Activated naive CD4-positive, alpha-beta T cell (primary cell): Measurements from ENCODE around the gene SLC23A1.
"Not testable (repeated sequence)": the region's sequence is repeated elsewhere in the genome, so short reads cannot be mapped to it uniquely, and the experiment has no call there.

Experiments used
- DNase-seq, 4 experiments: peaks; one replicate each; lab custom pipeline; 2025; lab: John Stamatoyannopoulos, UW

The SLC23A1 gene

DNA sequence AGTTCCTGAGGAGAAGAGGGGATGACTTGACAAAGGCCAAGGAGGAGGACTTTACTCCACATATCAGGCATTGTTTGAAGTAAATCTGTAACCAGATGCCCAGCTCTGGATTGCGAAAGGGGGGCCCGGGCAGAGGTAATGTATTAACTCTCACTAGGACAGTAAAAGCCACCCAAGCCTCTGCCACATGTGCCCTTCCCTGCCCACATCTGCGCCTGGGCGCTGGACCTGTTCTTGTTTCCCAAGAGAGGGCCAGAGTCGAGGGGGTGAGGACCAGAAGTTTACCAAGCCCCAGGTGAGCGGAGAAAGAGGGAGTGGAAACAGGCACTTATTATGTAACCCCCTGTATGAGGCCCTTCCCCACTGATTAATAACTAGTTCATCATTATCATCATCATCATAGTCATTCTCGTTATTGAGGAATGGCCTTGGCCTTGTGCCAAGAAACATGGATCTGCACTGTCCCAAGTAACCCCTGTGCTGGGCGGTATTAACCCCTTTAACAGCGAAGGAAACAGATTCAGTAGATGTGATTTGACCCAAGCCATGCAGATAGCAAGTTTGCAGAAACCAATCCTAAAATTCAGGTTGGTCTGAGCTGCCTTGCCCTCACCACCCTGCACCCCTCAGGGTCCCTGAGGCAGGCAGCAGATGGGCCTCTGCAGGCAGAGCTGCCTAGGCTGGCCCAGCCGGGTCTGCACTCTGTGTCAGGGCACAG lies at the start of gene SLC23A1:
TSS of gene SLC23A1 (minus strand) at position 23 of the 718 bp plus-strand sequence. CDS start 44 bp downstream, outside the sequence.
- no peak for DNase-seq

DNA sequence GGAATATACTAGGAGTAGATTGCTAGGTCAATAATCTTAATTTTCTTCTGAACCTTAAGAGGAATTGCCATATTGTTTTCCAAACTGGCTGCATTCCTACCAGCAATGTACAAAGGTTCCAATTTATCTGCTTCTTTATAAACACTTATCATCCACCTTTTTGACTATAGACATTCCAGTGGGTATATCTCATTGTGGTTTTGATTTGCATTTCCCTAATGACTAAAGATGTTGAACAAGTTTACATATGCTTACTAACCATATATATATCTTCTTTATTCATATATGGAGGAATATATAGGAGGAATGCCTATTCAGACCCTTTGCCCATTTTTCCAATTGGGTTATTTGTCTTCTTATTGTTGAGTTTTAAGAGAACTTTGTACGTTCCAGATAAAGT lies 48.6 kb upstream of the SLC23A1 start:
- no peak for DNase-seq

GRCh38 chr5:139430015-139430414 lies 46.9 kb upstream of the SLC23A1 start:
- DNase-seq = no peak

- DNase-seq = no peak
Measured at GRCh38 chr5:139426203-139426885, 43.2 kb upstream of the SLC23A1 start.

DNA sequence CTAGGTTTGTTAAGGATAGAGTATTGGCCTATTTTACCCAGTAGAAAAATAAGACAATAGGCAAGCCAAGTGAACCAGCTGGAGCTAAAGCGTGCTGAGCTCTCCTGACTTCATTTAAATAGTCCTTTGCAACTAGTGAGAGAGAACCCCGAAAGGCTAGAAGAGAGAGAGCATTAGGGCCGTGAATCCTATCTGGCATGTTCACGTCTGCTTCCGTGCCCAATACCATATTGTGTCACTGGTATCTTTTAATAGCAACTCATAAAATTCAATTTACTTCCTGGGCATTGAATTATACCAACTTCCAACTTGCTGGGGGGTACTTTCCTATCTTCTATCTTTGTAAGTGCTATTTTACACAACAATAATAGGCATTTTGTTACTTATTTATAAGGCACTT lies 42.4 kb upstream of the SLC23A1 start:
- no peak for DNase-seq

GRCh38 chr5:139422307-139422893 lies 39.3 kb upstream of the SLC23A1 start:
- DNase-seq = no peak

GRCh38 chr5:139419226-139420192 lies 36.4 kb upstream of the SLC23A1 start:
- DNase-seq = no peak

DNA sequence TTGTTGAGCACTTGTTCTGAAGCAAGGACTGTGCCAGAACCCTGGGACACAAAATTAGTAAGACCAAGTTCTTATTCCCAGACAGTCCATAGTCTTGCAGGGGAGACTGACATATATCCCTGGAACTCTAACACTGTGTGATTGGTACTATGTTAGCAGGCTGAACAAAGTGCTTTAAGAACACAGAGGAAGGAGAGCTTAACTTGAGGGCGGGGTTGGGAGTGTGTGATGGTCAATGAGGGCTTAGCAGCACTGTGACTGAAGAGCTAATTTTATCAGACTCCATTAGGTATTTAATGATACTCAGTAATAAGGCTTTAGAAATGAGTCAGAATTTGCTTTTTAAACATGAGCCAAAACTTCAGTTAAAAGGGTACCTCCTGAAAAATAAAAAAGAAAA lies 35.7 kb upstream of the SLC23A1 start:
- DNase-seq = no peak

- DNase-seq = no peak
Measured at GRCh38 chr5:139417214-139417613, 34.1 kb upstream of the SLC23A1 start.

DNA sequence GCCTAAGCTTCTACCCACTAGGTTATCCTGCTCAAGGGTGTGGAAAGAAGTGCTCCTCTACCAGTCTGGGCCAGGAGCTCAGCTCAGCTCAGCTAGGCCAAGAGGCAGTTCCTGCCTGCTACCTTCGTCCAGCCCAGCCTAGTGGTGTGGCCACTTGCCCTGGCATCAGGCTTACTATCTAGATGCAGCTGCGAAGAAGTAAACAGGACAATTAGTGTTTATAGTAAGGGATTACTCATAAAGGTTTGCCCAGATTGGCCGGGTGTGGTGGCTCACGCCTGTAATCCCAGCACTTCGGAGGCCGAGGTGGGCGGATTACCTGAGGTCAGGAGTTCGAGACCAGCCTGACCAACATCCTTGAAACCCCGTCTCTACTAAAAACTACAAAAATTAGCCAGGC lies 33.6 kb upstream of the SLC23A1 start:
- DNase-seq = no peak

DNA sequence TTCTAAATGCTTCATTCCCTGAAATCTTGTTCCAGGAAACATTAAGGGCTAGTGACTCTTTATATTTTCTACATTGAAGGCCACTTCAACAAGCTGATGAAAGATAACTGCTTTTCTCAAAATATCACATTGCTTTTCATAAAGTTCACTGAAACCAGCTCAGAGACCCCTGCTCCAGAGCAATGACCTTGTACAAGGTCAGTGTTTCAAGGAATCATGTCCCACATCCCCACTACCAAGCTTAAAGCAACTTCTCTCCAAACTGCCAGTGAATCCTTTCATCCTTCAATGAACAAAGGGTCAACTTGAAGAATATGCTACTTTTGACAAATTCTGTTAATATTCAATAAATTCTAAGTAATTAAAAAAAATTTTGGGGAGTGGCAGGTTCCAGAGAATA lies 32.8 kb upstream of the SLC23A1 start:
- DNase-seq = no peak

GRCh38 chr5:139415221-139415861 lies 32.2 kb upstream of the SLC23A1 start:
- no peak for DNase-seq

GRCh38 chr5:139414581-139415130 lies 31.6 kb upstream of the SLC23A1 start:
- DNase-seq = no peak

DNA sequence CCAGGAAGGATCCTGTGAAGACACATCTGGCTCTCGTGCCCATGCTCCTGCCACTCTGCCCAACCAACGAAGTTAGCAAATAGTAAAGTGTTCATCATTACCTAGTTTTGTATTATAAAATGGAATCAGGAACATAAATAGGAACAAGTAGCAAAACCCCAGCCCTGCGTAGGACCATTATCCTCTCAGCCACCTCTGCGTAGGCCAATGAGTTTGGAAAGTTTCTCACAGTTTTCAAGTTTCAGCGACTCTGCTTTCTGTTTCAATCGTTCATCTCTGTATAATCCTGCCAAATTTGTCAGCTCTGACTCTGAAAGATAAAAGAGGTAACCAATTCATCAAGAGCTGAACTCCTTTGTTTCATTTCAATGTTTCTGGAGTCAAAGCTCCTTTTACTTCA lies 30.9 kb upstream of the SLC23A1 start:
- no peak for DNase-seq

DNA sequence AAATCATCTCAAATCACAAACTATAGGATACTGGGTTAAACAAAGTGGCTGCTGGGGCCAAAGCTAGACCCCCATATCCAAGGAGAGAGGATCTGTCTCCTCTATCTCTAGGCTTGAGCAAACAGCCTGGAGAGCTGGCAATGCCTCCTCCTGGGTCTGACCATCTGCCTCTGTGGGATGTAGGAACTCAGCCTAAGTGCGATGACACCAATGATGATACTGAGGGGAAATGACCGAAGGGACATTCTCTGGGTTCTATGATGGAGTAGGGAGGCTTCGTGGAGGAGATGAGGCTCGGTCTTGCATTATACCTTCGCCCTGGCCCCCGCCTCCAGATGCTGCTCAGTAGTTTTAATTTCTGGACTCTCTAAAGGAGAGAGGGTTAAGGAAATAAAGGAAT lies 30.1 kb upstream of the SLC23A1 start:
- DNase-seq = no peak

DNA sequence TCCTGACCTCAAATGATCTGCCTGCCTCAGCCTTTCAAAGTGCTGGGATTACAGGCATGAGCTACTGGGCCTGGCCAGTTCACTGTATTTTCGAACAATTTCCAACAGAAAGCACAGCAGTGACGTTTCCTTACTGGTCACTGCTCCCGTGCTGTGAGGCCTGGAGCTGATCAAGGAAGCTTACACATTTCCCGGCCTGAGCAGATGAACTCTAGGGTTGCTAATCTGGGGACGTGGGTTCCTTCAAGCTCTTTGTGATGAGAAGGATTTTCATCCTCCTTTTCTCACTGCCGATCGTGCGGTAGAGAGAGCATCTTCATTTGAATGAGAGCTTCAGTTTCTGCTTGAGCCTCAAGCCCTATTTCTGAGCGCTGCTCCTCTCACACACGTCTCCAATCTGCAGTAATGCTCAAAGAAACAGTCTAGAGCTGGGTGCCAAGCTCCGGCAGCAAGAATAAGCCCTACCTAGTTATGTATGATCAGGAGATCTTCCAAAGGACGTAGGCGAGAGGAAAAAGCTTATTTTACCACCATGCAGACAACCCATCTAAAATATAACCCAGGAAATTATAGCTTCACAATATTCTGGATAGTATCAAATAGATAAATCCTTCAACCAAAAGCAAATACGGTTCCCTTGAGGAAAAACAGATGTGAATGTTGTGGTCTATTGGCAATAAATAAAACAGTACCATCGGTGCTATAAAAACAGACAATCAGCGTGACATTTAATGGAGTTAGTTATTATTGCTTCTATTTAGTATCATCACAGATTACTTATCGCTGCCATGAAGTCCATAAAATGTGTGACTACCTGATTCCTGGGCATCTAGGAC lies 28.1 kb upstream of the SLC23A1 start:
- DNase-seq = no peak

DNA sequence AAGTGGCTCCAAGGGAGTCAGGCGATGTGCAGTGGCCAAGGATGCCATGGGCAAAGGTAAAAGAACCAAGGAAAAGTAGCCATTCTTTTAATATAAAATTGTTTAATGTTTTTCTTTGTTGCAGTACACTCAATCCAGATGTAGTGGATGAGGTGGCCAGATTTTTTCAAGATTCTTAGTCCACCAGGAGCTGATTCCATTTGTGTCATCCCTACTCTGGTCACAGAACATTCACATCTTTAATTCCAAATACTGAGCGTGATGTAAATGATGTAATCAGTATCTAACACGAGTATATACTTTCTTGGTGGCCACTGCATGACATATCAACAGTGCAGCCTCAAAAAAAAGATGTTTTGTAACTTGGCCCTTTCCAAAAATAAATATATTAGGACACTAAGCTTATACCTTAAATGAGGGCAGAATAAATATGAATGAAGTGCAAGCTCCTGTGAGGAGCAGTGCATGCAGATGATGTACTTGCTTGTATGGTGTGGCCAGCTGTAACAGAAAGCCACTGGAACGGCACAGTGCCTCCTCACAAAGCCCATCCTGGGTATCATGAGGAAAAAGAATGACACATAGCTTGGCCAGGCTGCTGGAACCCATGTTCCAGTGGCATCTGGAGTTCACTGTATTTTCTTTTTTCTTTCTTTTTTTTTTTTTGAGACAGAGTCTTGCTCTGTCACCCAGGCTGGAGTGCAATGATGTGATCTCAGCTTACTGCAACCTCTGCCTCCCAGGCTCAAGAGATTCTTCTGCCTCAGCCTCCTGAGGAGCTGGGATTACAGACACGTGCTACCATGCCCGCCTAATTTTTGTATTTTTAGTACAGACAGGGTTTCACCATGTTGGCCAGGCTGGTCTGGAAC lies 27.3 kb upstream of the SLC23A1 start:
- no peak for DNase-seq

- not testable (repeated sequence) for DNase-seq
Measured at GRCh38 chr5:139409116-139409515, 26.0 kb upstream of the SLC23A1 start.

- no peak for DNase-seq
Measured at GRCh38 chr5:139408191-139408590, 25.1 kb upstream of the SLC23A1 start.
